ENCODE data around the gene HGF. TPM values are rescaled to one million over a fixed set of nuclear protein-coding genes. Genes with fewer than 3 reads are reported as not detected.

HGF gene
- total RNA-seq, 3 donors from 2014 or later: 1.4 to 4.6 (median 3.2) TPM

DNA sequence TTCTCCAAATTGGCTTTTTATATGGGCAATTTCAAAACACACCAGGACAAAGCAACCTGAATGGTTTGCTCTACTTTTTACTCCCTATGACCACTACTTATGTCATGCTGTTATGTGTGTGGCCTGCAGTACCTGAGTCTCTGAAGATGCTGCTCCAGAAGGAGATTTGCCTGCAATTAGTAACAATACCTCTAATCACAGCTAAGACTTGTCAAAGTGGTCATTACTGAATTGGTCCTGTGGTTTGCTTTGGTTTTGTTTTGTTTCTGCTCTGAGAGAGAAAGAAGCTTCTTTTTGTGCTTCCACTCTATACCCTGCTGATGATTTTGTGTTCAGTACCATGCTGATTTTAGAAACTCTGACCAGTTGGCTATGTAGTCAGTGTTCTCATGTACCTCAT, 25.5 kb downstream of the HGF start:
- no peak for ATAC-seq
- no peaks in the 10 kb centered on the region for H3K36me3 ChIP-seq (ENCODE audit: low read depth)
- H3K4me1 ChIP-seq (ENCODE audit: low read depth): no peaks in the 10 kb centered on the region
- TF ChIP-seq, protein P1, sequence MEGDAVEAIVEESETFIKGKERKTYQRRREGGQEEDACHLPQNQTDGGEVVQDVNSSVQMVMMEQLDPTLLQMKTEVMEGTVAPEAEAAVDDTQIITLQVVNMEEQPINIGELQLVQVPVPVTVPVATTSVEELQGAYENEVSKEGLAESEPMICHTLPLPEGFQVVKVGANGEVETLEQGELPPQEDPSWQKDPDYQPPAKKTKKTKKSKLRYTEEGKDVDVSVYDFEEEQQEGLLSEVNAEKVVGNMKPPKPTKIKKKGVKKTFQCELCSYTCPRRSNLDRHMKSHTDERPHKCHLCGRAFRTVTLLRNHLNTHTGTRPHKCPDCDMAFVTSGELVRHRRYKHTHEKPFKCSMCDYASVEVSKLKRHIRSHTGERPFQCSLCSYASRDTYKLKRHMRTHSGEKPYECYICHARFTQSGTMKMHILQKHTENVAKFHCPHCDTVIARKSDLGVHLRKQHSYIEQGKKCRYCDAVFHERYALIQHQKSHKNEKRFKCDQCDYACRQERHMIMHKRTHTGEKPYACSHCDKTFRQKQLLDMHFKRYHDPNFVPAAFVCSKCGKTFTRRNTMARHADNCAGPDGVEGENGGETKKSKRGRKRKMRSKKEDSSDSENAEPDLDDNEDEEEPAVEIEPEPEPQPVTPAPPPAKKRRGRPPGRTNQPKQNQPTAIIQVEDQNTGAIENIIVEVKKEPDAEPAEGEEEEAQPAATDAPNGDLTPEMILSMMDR (IDR thresholded peaks at IDR 0.05): no peak
- no peak overlapping the region for H3K4me3 ChIP-seq
- intact Hi-C loops (cut with DNase I, micrococcal nuclease): no loop called here
- no peaks in the 10 kb centered on the region for H3K9me3 ChIP-seq
- no peak for DNase-seq

DNA sequence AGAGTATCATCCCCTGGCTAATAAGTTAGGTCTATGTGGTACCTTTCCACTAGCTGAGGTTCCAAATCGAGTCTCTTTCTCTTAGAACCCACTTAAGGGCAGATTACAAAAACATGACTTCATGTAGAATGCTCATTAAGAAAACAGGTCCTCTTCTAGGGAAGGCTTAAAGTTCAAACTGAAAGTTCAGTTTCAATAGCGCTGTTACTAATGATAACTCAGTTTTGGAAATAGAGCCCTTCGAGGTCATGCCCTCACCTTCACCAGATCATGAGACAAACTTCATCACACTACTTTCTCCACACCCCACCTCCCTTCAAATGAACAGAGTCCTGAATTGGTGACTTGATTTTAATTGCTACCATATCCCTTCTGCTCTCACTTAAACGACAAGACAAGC, 26.2 kb downstream of the HGF start:
- intact Hi-C loops (cut with DNase I, micrococcal nuclease): no loop called here

DNA sequence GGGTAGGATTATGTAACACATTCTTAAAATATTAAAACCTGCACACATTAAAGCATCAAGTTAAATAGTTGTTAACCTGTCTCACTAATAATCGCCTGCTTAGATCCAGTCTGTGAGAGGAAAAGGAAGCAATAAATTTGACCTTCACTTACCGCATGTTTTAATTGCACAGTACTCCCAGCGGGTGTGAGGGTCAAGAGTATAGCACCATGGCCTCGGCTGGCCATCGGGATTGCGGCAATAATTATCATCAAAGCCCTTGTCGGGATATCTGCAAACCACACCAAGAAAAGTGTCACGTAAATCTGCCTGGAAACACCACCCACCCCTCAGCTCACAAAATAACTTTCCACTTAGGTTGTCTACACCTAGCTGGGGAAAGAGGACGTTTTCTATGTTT, 26.6 kb downstream of the HGF start:
- ATAC-seq (no peak), DNase-seq (no peak)
- Histone ChIP-seq H3K4me1 (ENCODE audit: low read depth) (no peaks in the 10 kb centered on the region), H3K4me3 (no peak overlapping the region), H3K9me3 (no peaks in the 10 kb centered on the region), H3K36me3 (ENCODE audit: low read depth) (no peaks in the 10 kb centered on the region)
- intact Hi-C loops (cut with DNase I, micrococcal nuclease): no loop called here
- TF ChIP-seq, protein P1 (IDR thresholded peaks at IDR 0.05): no peak

More for the DNA sequence above, 26.2 kb downstream of the HGF start:
- H3K36me3 ChIP-seq (ENCODE audit: low read depth): no peaks in the 10 kb centered on the region
- ATAC-seq (no peak), DNase-seq (no peak)
- H3K4me1 ChIP-seq (ENCODE audit: low read depth): no peaks in the 10 kb centered on the region
- TF ChIP-seq, protein P1 (IDR thresholded peaks at IDR 0.05): no peak
- H3K9me3 ChIP-seq: no peaks in the 10 kb centered on the region
- H3K4me3 ChIP-seq: no peak overlapping the region

DNA sequence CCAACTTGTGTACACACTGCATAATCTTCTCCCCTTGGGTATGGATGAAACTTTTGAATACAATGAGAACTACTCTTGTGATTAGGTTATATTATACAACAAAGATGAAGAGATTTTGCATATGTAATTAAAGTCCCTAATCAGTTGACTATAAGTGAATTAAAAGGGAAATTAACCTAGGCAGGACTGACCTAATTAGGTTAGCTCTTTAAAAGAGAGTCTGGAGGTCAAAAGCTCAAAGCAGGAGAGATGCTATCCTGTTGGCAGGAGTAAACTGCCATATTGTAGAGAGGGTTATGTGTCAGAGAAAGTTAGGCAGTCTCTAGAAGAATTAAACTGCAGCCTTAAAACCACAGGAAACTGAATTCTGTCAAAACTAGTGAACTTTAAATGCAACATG, 29.4 kb downstream of the HGF start:
- Histone ChIP-seq H3K9me3 (no peaks in the 10 kb centered on the region), H3K36me3 (ENCODE audit: low read depth) (no peaks in the 10 kb centered on the region), H3K4me3 (no peak overlapping the region), H3K4me1 (ENCODE audit: low read depth) (no peaks in the 10 kb centered on the region)
- intact Hi-C loops (cut with DNase I, micrococcal nuclease): no loop called here
- ATAC-seq (no peak), DNase-seq (no peak)
- TF ChIP-seq, protein P1 (IDR thresholded peaks at IDR 0.05): no peak

DNA sequence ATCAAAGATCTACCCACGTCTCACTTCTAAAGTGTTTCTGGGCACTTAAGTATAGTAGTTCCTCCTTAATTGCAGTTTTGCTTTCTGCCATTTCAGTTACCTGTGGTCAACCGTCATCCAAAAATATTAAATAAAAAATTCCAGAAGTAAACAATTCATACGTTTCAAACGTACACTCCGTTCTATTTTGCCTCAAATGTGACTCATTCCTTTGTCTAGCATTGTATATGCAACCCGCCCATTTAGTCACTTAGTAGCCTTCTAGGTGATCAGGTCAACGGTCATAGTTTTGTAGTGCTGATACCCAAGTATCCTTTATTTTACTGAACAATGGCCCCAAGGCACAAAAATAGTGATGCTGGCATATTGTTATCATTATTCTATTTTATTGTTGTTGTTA, 33.8 kb downstream of the HGF start:
- DNase-seq (no peak), ATAC-seq (no peak)
- TF ChIP-seq, protein P1 (IDR thresholded peaks at IDR 0.05): no peak
- Histone ChIP-seq H3K4me3 (no peak overlapping the region), H3K4me1 (ENCODE audit: low read depth) (no peaks in the 10 kb centered on the region), H3K36me3 (ENCODE audit: low read depth) (no peaks in the 10 kb centered on the region), H3K9me3 (no peaks in the 10 kb centered on the region)
- intact Hi-C loops (cut with DNase I, micrococcal nuclease): no loop called here

DNA sequence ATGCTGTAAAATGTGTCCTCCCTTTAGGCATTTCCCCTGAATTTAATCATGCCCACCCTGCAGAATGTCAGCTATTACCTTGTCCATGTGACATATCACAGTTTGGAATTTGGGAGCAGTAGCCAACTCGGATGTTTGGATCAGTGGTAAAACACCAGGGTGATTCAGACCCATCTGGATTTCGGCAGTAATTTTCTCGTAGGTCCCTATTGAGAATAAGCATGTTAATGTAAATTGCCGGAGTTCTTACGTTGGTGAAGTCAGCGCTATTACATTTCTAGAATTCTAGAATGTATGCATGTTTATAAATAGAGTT, 44.1 kb downstream of the HGF start:
- no peak for ATAC-seq
- intact Hi-C loops (cut with DNase I, micrococcal nuclease): no loop called here
- no peak for DNase-seq
- no peak overlapping the region for H3K4me3 ChIP-seq
- H3K9me3 ChIP-seq: no peaks in the 10 kb centered on the region
- H3K4me1 ChIP-seq (ENCODE audit: low read depth): no peaks in the 10 kb centered on the region
- TF ChIP-seq, protein P1 (IDR thresholded peaks at IDR 0.05): no peak
- H3K36me3 ChIP-seq (ENCODE audit: low read depth): no peaks in the 10 kb centered on the region
